SK-N-SH (cell line): ENCODE measurements around the gene TMPRSS9.

Experiments used
- FOXJ3 ChIP-seq: sonication (generic); formaldehyde crosslinking; IDR thresholded peaks from 2 replicates; pipeline ENCODE4 v1.5.1; 2020; ENCODE audit warnings: mild to moderate bottlenecking, missing genetic modification reagents
- JUND ChIP-seq: IDR thresholded peaks from 2 replicates; pipeline ENCODE4 v1.4.0; 2012
- USF1 ChIP-seq: IDR thresholded peaks from 2 replicates; pipeline ENCODE4 v1.4.0; 2012; ENCODE audit warnings: low read depth, borderline replicate concordance

- TF ChIP-seq JUND = no peak
- TF ChIP-seq USF1 = no peak
- TF ChIP-seq FOXJ3 = no peak
These were observed 55.4 kb downstream of the TMPRSS9 start for GRCh38 chr19:2415281-2415972.
